HCT116 (cell line): Measurements from ENCODE around the gene HDAC8. TPM values are rescaled to one million over a fixed set of nuclear protein-coding genes. Genes with fewer than 3 reads are reported as not detected.

Source experiments
- ATAC-seq: fragments of 200-7000 bp; cut with Tn5 transposase; 2 replicates; pipeline ENCODE4 v1.9.1; 2020; ENCODE audit warnings: mild to moderate bottlenecking, moderate library complexity
- BruUV-seq: library from RNA; stranded (reverse); fragments of 400-500 nt; replicated peaks from 2 replicates; lab custom pipeline; 2021; lab: Mats Ljungman, UMichigan
- CTCF ChIA-PET: fragments of 300-600 bp; sonication (Branson Sonifier 250); formaldehyde crosslinking; loops from one replicate; lab custom pipeline; 2021; ENCODE audit warnings: antibody characterized with exemption; lab: Charles Lee
- POLR2A ChIA-PET: fragments of 300-600, 350-600 bp; sonication (Branson Sonifier 250); formaldehyde crosslinking; loops from one replicate; lab custom pipeline; 2021; ENCODE audit warnings: antibody characterized with exemption; lab: Charles Lee
- RAD21 ChIA-PET, 2 experiments: fragments of 300-600 bp; sonication (Branson Sonifier 250); formaldehyde crosslinking; loops; one replicate each; lab custom pipeline; 2023; ENCODE audit warnings: low total read pairs in 2 of 2; ENCODE audit not compliant: uncharacterized antibody in 2 of 2, unreplicated experiment in 2 of 2, low non-redundant PET in 1 of 2; lab: Charles Lee
- DNase-seq: peaks from one replicate; pipeline ENCODE4 v3.0.0-alpha.2; 2010; ENCODE audit warnings: low read depth, low spot score
- H2AFZ ChIP-seq: fragments of 200-600 bp; shearing (Covaris generic), sonication (generic); 2 replicates; pipeline ENCODE4 v1.6.1; 2017; ENCODE audit warnings: low read depth, mixed run types, mixed read lengths, antibody characterized with exemption, low read length; ENCODE audit not compliant: poor library complexity, severe bottlenecking
- H3K27ac ChIP-seq: 2 replicates; pipeline ENCODE4 v1.5.1; 2012; ENCODE audit warnings: low read depth, low read length
- H3K27me3 ChIP-seq: fragments of 200-600 bp; sonication (generic); 2 replicates; pipeline ENCODE4 v1.6.1; 2016; ENCODE audit warnings: mixed run types, low read length, mixed read lengths; ENCODE audit not compliant: insufficient read depth
- H3K36me3 ChIP-seq, 2 experiments: fragments of 200-500 bp in 1 of 2; fragments of 200-600 bp in 1 of 2; sonication (Bioruptor generic) in 1 of 2; sonication (generic) in 1 of 2; 2 replicates each; pipeline versions ENCODE4 v1.5.1 to v1.6.1; 2014 to 2016; ENCODE audit warnings: low read length in 2 of 2, inconsistent platforms in 1 of 2, mixed read lengths in 1 of 2, mixed run types in 1 of 2; ENCODE audit not compliant: insufficient read depth in 2 of 2, control insufficient read depth in 1 of 2
- H3K4me1 ChIP-seq, 2 experiments: fragments of 200-600 bp in 1 of 2; sonication (generic) in 1 of 2; 2 replicates each; pipeline versions ENCODE4 v1.5.1 to v1.6.1; 2012 to 2017; ENCODE audit warnings: low read length in 2 of 2, inconsistent platforms in 1 of 2, mild to moderate bottlenecking in 1 of 2, mixed read lengths in 1 of 2, mixed run types in 1 of 2, moderate library complexity in 1 of 2; ENCODE audit not compliant: insufficient read depth in 2 of 2, control insufficient read depth in 1 of 2
- H3K4me2 ChIP-seq: fragments of 200-600 bp; sonication (generic); 2 replicates; pipeline ENCODE4 v1.6.1; 2017; ENCODE audit warnings: mixed run types, low read length, mixed read lengths
- H3K4me3 ChIP-seq, 2 experiments: fragments of 200-600 bp in 1 of 2; sonication (generic) in 1 of 2; replicated peaks in 1 of 2; 2 replicates each; pipeline ENCODE4 v1.5.1; 2011 to 2016; ENCODE audit warnings: low read length in 2 of 2, control low read depth in 1 of 2, low read depth in 1 of 2, mild to moderate bottlenecking in 1 of 2, mixed read lengths in 1 of 2, mixed run types in 1 of 2
- H3K79me2 ChIP-seq: fragments of 200-600 bp; sonication (generic); 2 replicates; pipeline ENCODE4 v1.6.1; 2017; ENCODE audit warnings: mild to moderate bottlenecking, mixed run types, low read length, moderate library complexity, mixed read lengths; ENCODE audit not compliant: insufficient read depth
- H3K9ac ChIP-seq: fragments of 200-600 bp; sonication (generic); 2 replicates; pipeline ENCODE4 v1.6.1; 2016; ENCODE audit warnings: low read length, mixed read lengths
- H3K9me2 ChIP-seq: fragments of 200-600 bp; sonication (generic), shearing (Covaris generic); 2 replicates; pipeline ENCODE4 v1.6.1; 2017; ENCODE audit warnings: mixed run types, mild to moderate bottlenecking, moderate library complexity; ENCODE audit not compliant: insufficient read depth
- H3K9me3 ChIP-seq, 2 experiments: fragments of 200-500 bp in 1 of 2; fragments of 200-600 bp in 1 of 2; sonication (Bioruptor generic) in 1 of 2; sonication (generic) in 1 of 2; 2 replicates each; pipeline ENCODE4 v1.6.1; 2014 to 2017; ENCODE audit warnings: low read length in 2 of 2, mixed read lengths in 2 of 2, inconsistent platforms in 1 of 2, low read depth in 1 of 2, mild to moderate bottlenecking in 1 of 2, mixed run types in 1 of 2, moderate library complexity in 1 of 2; ENCODE audit not compliant: control insufficient read depth in 1 of 2, insufficient read depth in 1 of 2
- H4K20me1 ChIP-seq: fragments of 200-600 bp; sonication (generic), shearing (Covaris generic); 2 replicates; pipeline ENCODE4 v1.6.1; 2017; ENCODE audit warnings: mixed run types, mild to moderate bottlenecking, moderate library complexity; ENCODE audit not compliant: insufficient read depth
- CBX3 ChIP-seq: IDR thresholded peaks from 2 replicates; pipeline ENCODE4 v1.6.1; 2012; ENCODE audit warnings: low read depth
- EGR1 ChIP-seq: IDR thresholded peaks from 2 replicates; pipeline ENCODE4 v1.6.1; 2012; ENCODE audit warnings: low read depth
- FOSL1 ChIP-seq: IDR thresholded peaks from 2 replicates; pipeline ENCODE4 v1.6.1; 2012; ENCODE audit warnings: low read depth
- POLR2AphosphoS5 ChIP-seq: IDR thresholded peaks from 2 replicates; pipeline ENCODE4 v1.6.1; 2011; ENCODE audit warnings: mild to moderate bottlenecking, low read depth, low read length, moderate library complexity
- RAD21 ChIP-seq: IDR thresholded peaks from 2 replicates; pipeline ENCODE4 v1.6.1; 2012; ENCODE audit warnings: low read depth, mild to moderate bottlenecking
- REST ChIP-seq: IDR thresholded peaks from 2 replicates; pipeline ENCODE4 v1.6.1; 2012; ENCODE audit warnings: low read depth
- ZFX ChIP-seq: fragments of 450-650 bp; IDR thresholded peaks from 2 replicates; pipeline ENCODE4 v1.6.1; 2017
- intact Hi-C: fragments of 100-400 bp; cut with micrococcal nuclease; formaldehyde crosslinking; loops from 2 replicates; pipeline ENCODE4 v1.10.0; 2022
- total RNA-seq: library from RNA; stranded (reverse); gene quantifications from one replicate; pipeline ENCODE4 v1.2.1, GENCODE V29; 2021; ENCODE audit not compliant: unreplicated experiment

The HDAC8 gene
- total RNA-seq, 1 experiment from 2014 or later: 24.1 TPM

DNA sequence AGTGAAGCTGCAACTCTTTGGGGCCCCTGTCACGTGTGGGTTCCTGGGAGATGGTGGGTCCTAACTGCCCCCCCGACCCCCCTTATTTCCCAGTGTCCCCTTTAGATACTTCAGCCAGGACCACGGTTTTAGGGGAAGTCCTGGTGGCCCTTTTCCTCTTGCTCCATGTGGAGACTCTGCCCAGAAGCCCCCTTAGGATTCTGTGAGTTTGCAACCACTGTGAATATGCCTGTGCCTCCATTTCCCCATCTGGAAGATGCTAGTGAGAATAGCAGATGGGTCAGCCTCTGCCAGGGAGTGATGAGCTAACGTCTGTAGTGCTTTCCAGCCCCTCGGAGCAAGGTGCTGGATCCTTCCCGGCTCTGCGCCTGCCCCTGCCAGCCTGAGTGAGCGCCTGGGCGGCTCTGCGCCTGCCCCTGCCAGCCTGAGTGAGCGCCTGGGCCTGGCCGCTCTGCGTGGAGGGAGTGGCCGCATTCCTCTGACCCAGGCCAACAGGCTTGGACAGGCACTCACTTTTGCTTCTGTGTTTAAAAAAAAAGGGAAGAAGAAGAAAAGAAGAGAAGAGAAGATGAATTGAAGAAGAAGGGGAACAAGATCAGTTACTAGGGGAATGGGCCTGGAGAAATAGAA lies 260.2 kb downstream of the HDAC8 start:
- Histone ChIP-seq H3K9me2 (no peaks in the 10 kb centered on the region), H3K4me1 (peaks cover 2 to 17% of the 10 kb centered on the region in 2 experiments; a peak in 3 of 4 replicates), H3K9ac (no peak overlapping the region), H2AFZ (no peak overlapping the region), H3K79me2 (no peaks in the 10 kb centered on the region), H4K20me1 (no peaks in the 10 kb centered on the region), H3K4me2 (no peak overlapping the region), H3K27ac (no peak overlapping the region), H3K4me3 (no peak overlapping the region), H3K36me3 (no peaks in the 10 kb centered on the region), H3K9me3 (no peaks in the 10 kb centered on the region), H3K27me3 (no peaks in the 10 kb centered on the region)
- TF ChIP-seq ZFX (no peak), FOSL1 (no peak), EGR1 (no peak), POLR2AphosphoS5 (no peak), REST (no peak), RAD21 (no peak), CBX3 (no peak)
- ATAC-seq: no peak
- intact Hi-C loops: no loop called here
- POLR2A ChIA-PET: no interaction called here
- BruUV-seq: no TSS peak
- CTCF ChIA-PET: no interaction called here
- RAD21 ChIA-PET: no interaction called here
- DNase-seq: no peak
